Activated CD4-positive, alpha-beta T cell treated with anti-CD3 and anti-CD28 coated beads, Interleukin-2, amount 50 U/mL, for 48 hours (primary cell): ENCODE data around the gene THBS2.
"Not testable (repeated sequence)": the region's sequence is repeated elsewhere in the genome, so short reads cannot be mapped to it uniquely, and the experiment has no call there.

Source experiments
- DNase-seq, 2 experiments: peaks; one replicate each; pipeline ENCODE4 v3.0.0-alpha.2; 2020

Gene THBS2

DNA sequence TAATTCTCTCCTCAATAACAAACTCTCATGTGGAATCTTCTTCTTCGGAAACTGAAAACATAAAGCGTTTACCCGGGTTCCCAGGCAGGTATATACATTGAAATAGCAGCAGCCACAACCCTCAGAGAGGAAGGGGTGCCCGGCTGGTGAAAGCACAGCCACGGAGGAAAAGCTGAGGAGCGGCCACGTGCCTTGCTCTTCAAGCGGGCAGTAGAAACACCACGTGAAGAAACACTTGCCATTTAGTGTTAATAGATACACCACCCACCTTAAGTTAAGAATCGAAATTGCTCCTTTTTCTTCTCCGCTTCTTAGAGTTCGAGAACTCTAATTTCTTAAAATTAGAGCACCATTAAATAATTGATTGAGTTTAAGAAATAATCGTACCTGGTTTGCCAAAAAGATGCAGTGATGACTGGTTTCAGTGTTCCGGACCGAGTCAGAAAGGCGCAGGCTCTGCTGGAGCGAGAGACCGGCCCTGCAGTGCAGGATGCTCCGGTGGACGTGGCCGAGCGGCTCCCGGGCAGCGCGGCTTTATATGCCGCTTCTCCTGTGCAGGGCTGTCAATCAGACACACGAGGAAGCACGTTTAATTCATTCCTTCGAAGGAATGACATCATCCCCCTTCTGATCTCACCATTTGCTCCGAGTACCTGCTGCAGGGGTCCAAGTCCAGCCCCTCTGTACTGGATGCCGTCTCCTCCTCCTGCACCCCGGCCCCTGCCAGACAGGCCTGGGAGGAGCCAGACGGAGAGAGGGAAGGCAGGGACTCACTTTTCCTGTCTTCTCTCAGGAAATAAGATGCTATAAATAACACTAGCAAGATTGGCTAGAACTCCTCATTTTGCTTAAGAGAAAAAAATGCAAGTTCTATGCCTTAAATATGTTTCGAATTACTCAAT is at the start of gene THBS2:
Gene THBS2 (minus strand): TSS at position 510 of the 902 bp plus-strand sequence. CDS start 3,062 bp downstream, outside the sequence.
- DNase-seq: no peak

DNA sequence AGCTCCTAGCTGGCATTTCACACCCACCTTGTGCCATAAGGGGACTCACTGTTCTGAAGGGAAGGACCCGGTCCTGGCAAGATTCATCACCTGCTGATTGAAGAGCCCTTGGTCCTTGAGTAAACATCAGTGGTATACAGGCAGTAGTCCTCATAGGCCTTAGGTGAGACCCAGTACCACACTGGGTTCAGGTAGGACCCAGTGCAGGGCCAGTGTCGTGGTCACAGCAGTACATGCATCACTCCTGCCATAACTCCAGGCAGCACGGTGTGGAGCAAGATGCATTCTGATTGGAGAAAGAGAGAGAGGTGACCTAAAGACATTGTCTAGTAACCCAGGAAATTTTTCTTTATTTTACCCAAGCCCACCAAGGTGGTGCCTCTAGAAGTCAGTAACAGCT is 49.1 kb upstream of the THBS2 start:
- no peak for DNase-seq

DNA sequence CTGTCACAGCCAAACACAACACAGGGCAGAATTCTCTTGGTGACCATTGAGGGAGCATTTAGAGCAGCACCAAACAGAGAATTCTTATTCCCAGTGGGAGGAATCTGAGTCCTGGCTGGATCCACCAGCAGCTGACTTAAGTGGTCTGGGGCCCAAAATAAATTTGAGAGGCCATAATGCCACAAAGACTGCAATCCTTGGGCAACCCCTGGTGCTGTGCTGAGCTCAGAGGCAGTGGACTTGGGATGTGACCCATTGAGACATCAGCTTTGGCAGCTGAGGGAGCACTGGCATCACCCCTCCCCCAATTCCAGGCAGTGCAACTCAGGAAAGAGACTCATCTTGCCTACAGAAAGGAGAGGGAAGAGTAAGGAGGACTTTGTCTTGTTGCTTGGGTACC is 48.6 kb upstream of the THBS2 start:
- no peak for DNase-seq

DNA sequence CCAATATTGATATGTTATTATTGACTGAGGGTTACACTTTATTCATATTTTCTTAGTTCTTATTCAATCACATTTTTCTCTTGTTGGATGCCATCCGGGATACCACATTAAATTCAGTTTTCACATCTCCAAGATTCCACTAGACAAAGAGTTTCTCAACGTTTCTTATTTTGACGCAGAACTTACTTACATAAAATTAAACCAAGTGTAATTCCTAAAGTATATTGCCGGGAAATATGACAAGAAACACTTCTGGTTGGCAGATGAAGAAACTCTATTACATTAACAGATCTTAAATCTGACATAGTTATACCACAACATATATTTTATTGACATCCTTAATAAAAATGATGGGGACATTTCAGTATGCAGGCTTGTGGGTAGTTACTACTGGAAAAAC is 47.3 kb upstream of the THBS2 start:
- no peak for DNase-seq

DNA sequence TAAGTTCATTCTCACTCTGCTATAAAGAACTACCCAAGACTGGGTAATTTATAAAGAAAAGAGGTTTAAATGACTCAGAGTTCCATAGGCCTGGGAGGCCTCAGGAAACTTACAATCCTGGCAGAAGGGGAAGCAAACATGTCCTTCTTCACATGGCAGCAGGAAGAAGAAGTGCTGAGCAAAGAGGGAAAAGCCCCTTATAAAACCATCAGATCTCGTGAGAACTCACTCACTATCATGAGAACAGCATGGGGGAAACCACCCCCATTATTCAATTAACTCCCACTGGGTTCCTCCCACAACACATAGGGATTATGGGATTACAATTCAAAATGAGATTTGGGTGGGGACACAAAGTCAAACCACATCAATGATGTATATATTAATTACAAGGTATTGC is 45.0 kb upstream of the THBS2 start:
- DNase-seq: not testable (repeated sequence)

- no peak for DNase-seq
These were observed 43.0 kb upstream of the THBS2 start for GRCh38 chr6:169296622-169297021.

DNA sequence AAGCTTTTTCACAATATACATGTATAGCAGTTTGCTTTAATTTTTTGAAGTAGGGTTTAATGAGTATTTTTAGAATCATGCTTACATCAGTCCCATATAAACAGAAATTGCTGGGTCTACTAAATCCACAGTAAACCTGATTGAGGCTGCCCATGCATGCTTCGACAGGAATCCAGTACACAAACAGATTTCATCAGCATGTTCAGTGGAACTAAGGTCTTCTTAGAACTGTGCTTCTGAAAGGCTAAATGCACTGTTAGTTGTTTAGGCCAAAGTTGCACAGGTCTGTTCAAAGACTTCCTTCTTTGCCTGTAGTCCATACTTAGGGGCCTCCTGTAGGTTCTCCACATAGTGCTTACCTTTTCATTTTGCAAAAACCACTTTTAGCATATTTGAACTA is 42.5 kb upstream of the THBS2 start:
- DNase-seq: no peak

GRCh38 chr6:169293196-169293595 is 39.5 kb upstream of the THBS2 start:
- DNase-seq: no peak

GRCh38 chr6:169292338-169293124 is 38.9 kb upstream of the THBS2 start:
- DNase-seq: no peak

- no peak for DNase-seq
These were observed 38.1 kb upstream of the THBS2 start for GRCh38 chr6:169291646-169292337.

- DNase-seq: no peak
These were observed 37.5 kb upstream of the THBS2 start for GRCh38 chr6:169291148-169291547.

- DNase-seq: no peak
These were observed 36.1 kb upstream of the THBS2 start for GRCh38 chr6:169289619-169290339.

- no peak for DNase-seq
These were observed 35.6 kb upstream of the THBS2 start for GRCh38 chr6:169289257-169289618.

GRCh38 chr6:169288591-169288990 is 34.9 kb upstream of the THBS2 start:
- no peak for DNase-seq

DNA sequence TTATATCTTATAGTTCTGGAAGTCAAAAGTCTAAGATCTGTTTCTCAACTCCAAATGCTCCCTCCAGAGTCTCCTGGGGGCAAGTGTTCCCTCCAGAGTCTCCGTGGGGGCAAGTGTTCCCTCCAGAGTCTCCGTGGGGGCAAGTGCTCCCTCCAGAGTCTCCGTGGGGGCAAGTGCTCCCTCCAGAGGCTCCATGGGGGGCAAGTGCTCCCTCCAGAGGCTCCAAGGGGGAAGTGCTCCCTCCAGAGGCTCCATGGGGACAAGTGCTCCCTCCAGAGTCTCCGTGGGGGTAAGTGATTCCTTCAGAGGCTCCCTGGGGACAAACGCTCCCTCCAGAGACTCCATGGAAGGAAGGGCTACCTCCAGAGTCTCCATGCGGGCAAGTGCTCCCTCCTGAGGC is 34.0 kb upstream of the THBS2 start:
- DNase-seq: no peak

- DNase-seq: no peak
These were observed 33.3 kb upstream of the THBS2 start for GRCh38 chr6:169286961-169287360.

DNA sequence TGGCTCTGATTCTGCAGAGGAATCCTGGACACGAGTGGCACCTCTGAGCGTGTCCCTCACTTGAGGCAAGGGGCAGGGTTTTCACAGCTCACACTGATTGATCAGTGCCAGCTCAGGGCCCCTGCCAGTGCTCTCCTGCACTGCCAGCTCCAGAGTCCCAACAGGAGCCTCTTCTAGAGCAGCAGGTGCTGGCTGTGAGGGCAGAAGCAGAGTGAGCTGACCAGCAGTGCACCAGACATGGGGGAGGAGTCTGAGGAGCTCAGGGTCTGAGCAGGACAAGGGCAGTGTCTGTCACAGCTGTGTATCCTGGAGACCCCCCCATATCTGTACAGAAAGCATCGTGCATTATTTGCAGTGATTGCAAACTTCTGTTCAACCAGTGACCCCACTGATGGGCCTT is 31.5 kb upstream of the THBS2 start:
- no peak for DNase-seq

DNA sequence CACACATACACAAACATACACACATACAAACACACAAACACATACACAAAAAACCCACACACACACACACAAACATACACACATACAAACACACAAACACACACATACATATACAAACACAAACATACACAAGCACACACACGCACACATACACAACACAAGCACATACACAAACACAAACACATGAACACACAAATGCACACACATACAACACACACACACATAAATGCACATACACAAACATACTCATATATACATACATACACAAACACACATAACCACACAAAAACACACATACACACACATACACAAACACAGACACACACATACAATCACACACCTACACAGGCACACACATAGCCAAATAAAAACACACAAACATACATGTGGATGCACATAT is 30.3 kb upstream of the THBS2 start:
- DNase-seq: no peak

- no peak for DNase-seq
These were observed 28.4 kb upstream of the THBS2 start for GRCh38 chr6:169282043-169282442.

DNA sequence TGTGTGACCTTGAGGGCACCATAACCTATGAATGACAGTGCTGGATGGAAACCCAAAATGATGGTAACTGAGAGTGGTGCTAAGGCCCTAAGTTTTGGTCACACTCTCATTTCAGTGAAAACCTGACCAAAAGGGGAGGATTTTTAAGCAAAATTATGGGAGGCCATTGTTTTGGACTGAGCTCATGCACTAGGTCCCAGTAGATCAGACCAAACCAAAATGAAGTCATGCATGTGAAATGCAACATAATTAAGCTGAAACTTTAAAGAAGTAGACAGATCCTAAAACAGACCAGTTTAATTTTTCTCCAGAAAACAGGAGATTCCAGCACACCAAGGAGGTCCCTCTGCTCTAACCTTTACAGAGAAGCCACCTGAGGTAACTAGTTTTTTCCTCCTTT is 24.0 kb upstream of the THBS2 start:
- no peak for DNase-seq

- DNase-seq: no peak
These were observed 21.1 kb upstream of the THBS2 start for GRCh38 chr6:169274781-169275180.

GRCh38 chr6:169273511-169273910 is 19.9 kb upstream of the THBS2 start:
- DNase-seq: no peak

DNA sequence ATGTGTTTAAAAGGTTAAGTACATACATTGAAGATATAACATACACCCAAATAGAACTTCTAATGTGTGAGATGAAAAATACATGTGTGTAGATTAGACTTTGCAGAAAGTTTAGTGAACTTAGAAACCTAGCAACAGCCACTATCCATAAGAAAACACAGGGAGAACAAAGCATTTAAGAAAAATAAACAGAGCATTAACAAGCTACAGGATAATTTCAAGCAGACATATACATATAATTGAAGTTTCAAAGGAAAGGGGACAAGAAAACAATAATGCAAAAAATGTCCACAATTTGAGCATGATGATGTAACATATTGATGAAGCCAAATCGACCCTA is 18.2 kb upstream of the THBS2 start:
- DNase-seq: no peak
